Measurements from ENCODE around the gene WDFY2.

Gene WDFY2

DNA sequence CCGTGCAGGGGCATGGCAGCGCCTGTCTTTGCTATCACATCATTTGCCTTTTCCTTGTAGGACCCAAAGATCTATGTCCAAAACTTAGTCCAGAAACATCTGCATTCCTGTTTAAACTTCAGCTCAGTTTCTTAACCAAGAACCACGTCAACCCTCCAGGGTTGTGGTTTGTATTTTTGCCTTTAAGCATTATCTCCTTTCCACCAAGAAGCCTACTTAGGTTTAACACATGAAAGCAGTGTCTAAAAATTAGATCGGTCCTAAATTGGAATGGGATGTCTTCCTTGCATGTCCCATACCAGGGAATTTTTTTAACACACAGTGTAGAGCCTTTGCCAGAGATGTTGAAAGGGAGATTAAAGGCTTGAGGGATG is 180.9 kb downstream of the WDFY2 start:
- no peak for DNase-seq

DNA sequence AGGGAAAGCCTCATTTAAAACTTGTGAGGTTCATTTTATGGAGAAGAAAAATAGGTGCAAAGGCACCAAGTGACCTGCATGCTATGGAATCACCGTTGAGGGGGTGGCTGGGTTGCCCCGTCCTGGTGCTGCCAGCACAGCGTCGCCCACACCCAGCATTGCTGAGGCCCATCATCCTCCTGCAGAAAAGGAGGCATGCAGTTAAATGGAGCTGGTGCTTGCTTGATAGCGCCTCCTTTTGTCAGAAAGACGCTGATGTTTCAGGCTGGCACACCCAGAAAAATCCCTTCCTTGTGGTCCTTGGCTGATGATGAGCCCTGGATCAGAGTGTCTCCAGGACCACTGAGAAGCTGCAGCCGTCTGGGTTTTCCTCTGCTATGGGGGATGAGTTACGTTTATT is 182.8 kb downstream of the WDFY2 start:
- no peak for DNase-seq

DNA sequence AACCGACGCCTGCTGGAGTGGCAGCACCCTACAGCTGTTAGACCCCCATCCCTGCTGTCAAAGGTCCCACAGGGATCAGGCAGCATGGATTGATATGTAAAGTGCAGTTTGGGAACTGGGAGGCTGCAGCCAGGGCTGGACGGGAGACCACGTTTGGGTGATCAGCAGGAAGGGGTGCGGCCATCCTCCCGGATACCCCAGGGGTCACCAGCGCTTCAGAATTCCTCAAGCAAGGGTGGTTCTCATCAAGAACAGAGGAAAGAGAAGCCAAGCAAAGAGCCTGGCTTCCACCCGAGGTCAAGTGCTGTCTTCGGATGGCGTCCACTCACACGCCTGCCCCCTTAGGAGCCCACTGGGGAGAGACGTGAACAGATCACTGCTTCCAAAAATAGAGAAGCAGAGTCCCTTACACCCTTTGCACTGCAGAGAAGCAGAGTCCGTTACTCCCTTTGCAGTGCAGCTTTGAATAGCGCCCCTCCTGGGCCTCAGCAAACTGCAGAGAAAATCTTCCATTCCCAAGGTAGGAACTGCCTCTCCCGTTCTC is 184.2 kb downstream of the WDFY2 start:
- DNase-seq, result no peak

DNA sequence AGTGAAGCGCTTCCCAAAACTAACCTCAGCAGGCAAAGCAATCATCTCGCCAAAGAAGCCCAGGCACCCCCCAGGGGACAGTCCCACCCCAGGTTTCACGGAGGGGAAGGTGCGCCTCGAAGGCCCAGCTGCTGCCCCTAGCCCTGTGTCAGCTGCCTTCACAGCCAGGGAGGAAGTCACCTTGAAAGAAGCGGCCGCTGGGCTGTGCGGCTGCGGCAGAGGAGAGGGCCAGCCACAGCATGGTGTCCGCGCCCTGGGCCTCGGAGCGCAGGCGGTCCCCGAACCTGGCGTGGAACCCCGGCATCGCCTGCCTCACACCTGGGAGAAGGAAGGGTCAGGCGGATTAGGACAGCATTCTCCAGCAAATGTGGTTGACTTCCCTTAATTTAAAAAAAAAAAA is 184.7 kb downstream of the WDFY2 start:
- no peak for DNase-seq

DNA sequence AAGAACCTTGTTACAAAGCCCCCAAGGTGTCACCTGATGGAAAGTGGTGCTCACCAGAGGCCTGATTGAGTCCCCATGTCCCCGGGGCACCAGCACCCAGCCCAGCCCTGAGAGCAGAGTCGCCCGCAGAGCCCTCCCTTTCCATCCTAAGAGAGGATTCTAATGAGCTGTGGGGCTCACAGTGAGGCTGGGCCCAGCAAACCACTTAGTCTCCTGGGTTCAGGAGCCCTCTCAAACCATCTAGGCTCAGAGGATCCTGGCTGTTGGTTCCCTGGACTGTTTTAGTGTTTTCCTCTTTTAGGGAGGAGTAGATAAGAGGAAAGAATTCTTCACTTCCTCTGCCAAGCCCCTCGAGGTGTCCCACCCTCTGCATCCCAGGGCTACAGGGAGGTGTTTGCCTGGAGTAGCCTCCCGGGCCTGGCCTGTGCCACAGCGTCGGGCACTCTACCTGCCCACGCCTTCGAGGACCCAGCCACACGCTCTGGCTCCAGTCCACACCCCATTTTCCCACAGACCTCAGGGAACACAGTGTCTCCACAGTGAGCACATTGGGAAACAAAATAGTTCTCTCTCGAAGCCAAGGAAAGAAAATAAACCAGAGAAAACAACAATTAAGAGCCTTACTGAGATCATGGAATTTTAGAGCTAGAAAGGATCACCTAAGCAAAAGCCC is 185.3 kb downstream of the WDFY2 start:
- peak in 7 of 58 donors; percentile 15 to 46 (median 21) for DNase-seq

DNA sequence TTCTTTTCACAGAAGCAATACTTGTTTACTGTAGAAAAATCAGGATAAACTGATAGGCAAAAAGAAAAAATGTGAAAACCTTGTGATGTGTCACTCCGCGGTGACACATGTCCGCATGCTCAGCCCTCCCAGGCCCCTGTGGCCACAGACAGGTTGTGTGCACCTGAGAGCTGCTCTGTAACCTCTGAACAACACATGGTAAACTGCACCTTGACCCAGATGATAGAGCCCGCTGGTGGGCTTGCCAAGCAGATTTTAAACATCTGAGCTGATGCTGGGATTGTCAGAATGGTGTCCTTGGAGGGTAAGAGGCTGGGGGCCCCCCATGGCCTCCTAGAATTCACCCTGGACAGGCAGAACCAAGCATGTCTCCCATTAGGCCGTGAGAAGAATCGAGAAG is 185.9 kb downstream of the WDFY2 start:
- no peak for DNase-seq

DNA sequence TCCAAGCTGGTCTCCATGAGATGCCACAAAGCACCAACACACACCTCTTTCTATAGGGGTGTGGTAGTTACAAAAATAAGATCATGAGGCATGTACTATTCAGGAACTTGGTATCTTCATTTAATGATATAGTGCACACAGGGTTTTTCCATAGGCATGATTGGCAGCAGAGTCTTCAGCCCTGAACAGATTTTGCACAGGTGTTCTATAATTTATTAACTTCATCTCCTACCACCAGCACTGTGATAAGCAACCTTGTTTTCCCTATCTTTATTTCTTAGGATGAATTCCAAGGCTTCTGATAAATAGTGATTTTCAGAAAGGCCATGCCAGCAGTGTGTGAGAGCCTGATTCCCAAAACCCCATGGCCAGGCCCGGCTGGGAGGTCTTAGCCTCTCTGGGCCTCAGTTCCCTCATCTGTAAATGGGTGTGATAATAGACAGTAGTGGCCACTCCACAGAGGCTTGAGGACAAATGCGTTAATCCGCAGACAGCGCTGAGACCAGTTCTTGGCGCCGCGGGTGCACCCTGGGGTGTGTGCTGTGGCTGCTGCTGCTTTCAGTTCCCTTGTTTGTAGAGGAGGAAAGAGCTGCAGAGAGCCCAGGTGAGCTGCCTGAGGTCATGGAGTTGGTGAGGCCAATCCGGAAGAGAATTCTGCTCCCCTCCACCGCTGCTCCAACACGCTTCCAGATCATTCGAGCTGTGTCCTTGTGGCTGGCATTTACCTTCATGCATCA is 186.6 kb downstream of the WDFY2 start:
- DNase-seq, result no peak

DNA sequence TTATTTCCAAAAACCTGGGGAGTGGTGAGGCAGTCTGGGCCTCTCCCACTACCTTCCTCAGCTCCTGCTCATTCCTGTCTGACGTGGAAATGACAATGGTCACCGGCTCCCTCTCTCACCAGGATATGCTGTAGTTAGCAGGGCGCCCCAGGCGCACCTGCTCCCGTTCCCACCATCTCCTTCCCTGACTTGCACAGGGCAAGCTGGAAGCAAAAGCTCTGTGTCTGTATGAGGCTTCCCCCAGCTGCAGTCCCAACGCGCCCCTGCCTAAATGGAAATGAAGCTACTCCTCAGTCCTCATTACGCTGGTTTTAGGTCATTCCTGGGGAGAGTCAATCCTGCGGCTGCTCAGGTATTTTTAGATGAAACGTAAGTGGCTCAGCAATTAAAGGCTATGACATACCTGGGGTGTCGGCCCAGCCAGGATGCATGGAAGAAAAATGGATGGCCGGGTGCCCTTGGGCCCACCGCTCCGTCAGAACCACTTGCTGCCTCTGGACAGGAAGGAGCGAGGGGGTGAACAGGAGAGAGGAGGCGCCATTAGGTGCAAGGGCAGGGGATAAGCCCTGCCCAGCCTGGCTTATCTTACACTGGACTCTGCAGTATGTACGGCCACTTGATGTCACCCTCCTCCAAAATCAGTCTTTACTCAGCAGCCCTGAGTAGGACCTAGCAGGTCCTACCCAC is 187.3 kb downstream of the WDFY2 start:
- DNase-seq, result no peak

GRCh38 chr13:51772105-51772455 is 187.8 kb downstream of the WDFY2 start:
- DNase-seq, result no peak

DNA sequence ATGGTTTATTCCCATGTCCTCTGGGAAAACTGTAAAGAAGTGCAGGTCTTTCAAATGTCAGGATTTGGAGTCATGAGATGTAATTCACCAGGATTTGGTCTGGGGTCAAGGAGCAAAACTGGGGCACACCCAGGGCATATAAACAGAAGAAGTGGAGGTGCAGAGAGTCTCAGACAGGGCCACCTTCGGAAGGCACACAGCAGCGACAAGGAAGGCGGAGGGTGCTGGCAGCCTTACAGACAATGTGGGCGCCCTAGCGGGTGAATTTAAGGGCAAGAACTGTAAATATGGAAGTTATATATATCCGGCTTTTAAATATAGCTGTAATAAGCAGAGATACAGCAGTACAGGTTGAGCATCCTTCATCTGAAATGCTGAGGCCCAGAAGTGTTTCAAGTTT is 188.5 kb downstream of the WDFY2 start:
- peak in 2 of 58 donors; percentile 5 to 11 for DNase-seq

DNA sequence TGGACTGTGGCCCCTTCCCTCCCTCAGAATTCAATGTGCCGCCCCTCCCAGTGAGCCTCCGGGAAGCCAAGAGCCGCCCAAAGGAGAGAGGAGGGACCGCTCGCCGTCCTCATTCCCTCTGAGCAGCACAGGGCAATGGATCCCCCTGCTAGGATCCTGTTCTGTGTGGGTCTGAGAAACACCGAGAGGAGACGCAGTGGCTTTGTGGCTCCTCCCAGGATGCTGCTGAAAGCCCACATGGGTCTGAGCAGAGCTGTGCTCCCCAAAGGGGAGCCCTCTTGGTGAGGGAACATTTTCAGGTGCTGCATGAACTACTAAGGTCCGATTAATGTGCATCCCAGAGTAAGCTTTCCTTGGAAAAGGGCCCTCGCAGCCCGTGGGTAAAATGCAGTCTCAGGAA is 189.3 kb downstream of the WDFY2 start:
- DNase-seq, result no peak

DNA sequence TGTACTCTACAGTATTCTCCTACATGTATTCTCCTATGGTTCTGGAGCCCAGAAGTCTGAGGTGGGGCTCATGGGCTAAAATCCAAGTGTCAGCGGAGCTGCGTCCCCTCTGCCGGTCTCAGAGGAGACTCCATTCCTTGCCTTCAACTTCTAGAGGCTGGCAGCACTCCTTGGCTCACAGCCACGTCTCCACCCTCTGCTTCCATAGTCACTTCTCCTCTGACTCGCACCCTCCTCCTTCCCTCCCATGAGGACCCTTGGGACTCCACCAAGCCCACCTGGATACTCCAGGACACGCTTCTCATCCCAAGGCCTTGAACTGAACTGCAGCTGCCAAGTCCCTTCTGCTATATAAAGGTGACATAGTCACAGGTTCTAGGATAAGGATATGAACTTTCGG is 191.9 kb downstream of the WDFY2 start:
- DNase-seq, result no peak

DNA sequence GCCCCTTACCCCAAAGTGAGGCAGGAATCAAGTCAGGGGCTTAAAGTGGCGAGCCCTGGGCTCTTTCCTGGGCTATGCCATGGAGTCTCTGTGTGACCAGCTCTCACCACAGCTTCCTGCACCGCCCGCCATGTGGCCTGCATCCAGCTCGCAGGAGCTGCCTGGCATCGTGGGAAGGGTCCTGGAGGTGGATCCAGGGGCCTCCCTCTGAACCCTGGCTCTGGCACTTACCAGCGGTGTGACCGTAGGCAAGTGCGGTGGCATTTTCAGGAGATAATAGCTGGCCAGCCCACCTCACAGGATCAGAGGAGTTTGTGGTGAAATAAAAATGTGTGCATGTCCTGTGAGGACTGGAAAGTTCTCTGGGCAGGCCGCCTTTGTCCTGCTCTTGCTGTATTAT is 193.7 kb downstream of the WDFY2 start:
- no peak for DNase-seq

DNA sequence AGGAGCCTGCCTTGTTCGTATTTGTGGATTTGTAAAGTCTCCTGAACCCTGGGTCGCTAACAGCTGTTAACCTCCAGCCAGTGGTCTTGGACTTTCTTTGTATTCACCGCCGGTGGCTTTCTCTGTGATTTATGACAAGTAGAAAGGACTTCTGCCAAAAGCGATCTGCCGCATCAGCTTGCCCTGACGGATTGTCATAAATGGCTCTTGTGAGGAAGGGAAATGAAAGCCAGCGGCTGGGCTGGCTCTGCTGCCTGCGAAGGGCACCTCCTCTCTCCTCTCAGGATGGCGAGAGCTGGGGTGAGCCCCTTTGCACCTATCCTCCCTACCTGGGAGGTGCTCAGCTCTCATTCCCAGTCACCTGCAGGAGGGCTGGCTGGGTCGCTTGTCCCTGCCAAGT is 194.1 kb downstream of the WDFY2 start:
- peak in 1 of 58 donors; percentile 16 for DNase-seq

- no peak for DNase-seq
These were observed 195.8 kb downstream of the WDFY2 start for GRCh38 chr13:51780099-51780498.

GRCh38 chr13:51781246-51782022 is 197.2 kb downstream of the WDFY2 start:
- DNase-seq, result no peak

DNA sequence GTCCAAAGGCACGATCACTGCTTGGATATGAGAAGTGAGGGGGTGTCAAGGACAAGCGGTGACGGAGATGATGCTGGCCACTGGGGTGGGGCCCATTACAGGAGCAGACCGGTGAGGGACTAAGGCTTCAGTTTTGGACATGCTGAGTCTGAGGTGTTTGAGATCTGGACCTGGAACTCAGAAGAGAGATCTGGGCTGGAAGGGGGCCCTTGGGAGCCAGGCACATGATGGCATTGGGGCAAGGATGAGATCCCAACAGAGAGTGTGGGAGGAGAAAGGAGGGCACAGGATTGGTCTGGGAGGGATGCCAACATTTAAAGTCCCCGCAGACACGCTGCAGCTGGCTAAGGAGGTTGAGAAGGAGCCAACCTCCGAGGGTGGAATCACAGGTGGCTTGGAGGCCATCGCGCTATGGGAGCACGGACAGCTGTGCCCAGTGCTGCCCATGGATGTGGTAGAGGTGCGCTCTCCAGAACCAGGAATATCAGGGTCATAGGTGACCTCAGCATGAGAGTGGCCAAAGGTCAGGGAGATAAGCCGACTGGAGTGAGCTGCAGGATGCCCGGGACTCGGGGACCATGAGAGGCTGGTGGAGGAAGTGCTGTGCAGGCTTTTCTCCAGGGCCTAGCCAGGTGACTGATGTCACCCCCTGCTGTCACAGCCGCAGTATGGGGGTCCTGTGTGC is 197.9 kb downstream of the WDFY2 start:
- DNase-seq, result no peak

DNA sequence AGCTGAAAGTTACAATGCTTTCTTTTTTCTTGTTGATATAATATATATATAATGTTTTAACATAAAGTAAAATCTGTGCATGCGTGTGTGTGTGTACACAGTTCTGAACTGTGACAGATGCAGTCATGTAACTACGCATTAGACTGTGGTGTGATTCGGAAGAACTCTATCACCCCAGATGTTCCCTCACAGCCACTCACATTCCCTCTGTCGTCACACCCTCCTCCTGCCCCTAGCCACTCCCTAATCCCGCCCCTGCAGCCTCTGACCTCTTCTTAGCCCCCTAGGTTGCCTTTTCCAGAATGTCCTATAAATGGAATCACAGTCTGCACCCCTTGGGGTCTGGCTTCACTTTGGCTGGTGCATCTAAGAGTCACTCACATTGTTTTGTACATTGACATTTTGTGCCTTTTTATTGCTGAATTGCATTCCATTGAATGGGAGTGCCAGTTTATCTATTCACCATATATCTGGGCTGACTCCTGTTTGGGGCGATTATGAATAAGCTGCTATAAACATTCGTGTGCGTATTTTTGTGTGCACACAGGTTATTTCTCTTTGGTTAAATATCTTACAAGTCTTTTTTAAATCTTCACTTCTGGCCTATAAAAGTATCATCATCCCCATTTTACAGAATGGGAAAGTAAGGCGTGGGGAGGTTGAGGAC is 199.3 kb downstream of the WDFY2 start:
- DNase-seq, result no peak

DNA sequence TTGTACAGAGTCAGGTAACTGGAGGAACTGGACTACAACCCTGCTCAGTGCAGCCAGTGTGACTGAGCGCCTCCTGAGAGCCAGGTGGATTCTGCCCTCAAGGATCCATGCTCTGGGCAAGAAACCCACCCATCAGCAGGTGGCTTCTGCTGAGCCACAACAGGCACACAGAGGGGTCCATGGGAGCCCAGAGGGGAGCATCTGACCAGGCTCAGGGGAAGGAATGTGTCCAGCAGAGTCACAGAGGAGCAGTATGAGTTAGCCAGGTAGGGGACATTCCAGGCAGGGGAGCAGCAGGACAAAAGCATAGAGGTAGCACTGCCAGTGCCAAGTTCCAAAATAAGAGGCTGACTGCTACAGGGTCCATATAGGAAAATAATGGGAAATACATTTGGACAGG is 199.8 kb downstream of the WDFY2 start:
- DNase-seq, result no peak

GRCh38 chr13:51785712-51786424 is 201.6 kb downstream of the WDFY2 start:
- peak in 7 of 58 donors; percentile 18 to 72 (median 31) for DNase-seq
